Renal cortical epithelial cell (primary cell): ENCODE measurements around the gene LPAR3. TPM values are rescaled to one million over a fixed set of nuclear protein-coding genes. Genes with fewer than 3 reads are reported as not detected.
A peak's percentile ranks its signal among the peaks of the same experiment; 100 is the strongest.

ENCODE experiments used
- DNase-seq: peaks from one replicate; pipeline ENCODE4 v3.0.0-alpha.2; 2011; ENCODE audit warnings: low read depth
- total RNA-seq: library from RNA; depleted of rRNA; stranded (reverse); fragments of >200 nt; gene quantifications from 2 replicates; pipeline ENCODE4 v1.2.3, GENCODE V29; 2014

The LPAR3 gene
- total RNA-seq, 1 donor from 2014 or later: 0.05 TPM

DNA sequence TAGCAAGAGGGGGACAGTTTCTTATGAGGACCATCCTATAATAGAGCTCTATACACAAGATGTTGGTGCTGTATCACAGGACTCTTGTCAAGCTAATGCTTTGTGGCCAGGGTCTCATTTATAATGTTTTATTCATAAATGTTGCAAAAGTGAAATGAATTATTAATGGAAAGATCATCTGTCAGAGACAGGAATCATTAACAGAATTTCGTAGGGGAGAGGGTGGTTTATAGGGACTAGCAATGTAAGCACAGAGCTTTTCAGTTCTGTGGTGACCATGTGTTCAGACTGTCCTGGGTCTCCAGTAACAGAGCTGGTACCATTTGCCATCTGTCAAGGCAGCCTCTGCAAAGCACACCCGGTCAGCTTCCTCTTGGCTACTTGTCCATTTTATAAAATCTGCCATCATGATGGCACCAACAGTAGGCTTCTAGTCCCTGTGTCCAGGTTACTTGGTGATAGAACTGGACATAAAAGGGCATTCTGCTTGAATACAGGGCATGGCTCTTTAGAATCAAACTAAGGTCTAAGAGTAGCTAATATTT lies 36.2 kb downstream of the LPAR3 start:
- DNase-seq: no peak

DNA sequence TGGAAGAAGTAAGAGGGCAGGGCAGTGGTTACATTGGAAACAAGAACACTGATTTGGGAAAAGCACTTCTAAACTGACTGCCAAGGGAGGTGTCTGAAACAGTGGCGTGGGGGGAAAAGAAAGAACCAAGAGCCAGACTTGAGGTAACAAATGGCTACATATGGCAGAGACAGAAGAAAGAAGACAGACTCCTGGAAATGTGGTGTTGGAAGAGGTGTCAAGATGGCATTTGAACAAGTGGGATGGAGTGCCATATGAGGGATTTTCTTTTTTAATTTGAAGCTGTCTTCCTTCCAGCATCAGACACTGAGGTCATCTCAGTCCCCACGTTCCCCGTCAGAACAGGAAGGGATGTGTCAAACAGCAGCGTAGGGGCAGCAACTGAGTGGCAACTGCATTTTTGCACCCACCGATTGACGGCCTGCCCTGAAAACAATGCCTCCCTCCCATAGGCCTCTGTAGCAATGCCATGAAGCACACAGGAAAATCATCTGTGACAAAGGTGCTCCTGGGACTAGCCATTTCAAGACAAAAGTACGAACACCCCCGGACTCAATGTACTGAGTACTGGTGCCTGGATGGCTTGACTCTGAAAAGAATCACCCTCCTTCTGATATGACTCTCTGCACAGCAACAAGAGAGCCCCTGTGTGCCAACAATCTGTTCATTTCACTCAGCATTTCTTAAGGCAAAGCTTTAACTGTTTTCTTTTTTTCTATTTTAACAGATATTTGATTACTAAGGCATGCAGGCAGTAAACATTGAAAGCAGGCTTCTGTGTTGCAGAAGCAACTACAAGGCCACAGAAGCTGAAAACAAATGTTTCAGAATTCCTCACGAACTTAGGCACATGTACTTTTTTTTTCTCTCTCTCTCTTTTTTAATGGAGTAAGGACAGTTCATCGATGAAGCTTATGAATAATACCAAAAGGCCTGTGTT lies 37.0 kb downstream of the LPAR3 start:
- DNase-seq: no peak

DNA sequence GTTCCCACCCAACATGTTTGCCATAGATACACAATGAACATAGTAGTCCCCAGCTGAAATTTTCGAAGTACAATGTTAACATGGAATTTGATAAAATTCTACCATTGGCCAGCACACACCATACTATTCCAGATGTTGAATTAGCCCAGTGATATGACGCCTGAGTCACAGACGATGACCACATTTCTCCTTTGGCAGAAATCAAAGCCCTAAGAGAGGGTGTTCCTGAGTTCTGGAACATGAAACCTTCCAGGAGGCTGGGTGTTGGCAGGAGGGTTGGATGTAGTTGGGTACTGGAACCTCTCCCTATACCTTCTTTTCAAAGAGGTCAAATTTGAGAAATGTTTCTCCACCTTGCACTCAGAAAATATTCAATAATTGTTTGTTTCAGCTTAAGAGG lies 37.8 kb downstream of the LPAR3 start:
- DNase-seq: no peak

DNA sequence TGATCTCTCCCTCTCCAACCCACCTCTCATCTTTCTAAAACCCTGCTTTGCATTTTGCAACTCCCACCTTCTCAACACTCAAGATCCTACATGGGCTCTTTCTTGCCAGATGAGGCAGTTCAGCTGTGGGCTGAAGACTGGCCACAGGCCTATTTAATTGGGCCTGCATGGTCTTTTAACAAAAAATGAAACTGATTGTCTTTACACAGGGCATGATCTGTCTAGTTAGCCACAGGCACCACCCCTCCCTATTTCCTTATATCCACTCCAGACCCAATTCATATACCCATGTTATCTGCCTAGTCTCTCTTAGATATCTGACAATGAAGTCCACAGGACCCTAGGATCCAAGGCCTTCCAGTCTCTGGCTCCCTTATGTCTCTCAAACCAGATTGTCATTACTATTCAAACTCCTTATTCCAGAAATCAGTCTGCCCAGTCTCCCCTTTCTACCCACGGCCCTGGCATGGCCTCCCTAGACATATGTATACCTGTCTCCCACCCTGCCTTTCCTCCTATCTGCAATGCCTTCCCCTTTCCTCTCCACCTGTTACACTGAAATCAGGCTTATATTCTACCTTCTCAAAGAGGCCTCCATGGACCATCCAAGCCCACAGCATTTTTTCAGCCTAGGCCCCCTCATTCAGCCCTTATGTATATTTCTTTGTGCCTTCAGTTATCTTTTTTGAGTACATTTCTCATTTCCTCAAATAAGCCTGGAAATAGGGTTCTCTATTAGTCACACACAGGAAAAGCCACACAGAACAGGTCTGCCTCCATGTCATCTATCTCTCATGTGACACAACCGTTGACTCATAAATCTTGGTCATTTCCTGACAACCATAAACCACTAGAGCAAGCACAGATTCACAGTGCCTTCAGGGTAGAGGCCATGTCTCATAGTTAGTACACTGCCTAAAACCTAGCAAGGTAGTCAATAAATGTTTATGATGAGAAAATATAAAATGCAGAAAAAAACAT lies 39.0 kb downstream of the LPAR3 start:
- DNase-seq: peak; percentile 94

DNA sequence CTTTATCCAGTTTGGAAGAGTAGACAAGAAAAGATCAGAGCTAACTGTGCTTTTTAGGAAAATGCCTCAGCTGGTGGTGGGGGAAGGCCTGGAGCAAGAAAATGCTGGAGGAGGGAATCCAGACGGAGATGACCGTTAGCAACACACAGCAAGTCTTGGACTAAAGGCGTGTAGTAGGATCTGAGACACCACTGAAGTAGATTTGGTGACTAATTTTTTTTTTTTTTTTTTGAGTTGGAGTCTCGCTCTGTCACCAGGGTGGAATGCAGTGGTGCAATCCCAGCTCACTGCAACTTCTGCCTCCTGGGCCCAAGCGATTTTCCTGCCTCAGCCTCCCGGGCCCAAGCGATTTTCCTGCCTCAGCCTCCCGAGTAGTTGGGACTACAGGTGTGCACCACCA lies 41.2 kb downstream of the LPAR3 start:
- DNase-seq: peak; percentile 88

DNA sequence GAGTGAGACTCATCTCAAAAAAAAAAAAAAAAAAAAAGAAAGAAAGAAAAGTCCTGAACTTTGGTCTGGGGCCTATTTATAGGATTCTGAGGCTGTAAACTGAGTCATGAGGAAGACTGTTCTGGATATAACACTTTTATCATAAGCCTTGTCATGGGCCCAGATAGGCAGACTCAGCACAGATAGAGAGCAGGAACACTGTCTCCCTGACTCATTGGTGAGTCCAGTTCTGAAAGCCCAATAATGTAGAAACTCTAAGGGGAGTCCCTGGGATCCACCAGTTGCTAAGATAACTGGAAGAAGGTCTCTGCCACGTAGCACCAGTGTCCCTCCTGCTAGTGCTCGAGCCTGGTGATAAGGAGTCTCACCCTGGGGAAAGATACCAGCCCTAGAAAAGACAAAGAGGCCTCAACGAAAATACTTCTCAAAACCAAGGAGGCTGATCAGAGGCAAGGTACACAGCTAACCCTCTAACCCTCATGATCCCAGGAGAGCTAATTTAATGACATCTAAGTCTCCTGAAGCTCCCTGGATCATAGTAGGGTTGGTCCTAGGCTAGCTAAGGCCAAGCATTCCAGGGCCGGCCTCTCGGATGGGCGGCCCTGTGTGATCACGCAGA lies 43.5 kb downstream of the LPAR3 start:
- DNase-seq: no peak

DNA sequence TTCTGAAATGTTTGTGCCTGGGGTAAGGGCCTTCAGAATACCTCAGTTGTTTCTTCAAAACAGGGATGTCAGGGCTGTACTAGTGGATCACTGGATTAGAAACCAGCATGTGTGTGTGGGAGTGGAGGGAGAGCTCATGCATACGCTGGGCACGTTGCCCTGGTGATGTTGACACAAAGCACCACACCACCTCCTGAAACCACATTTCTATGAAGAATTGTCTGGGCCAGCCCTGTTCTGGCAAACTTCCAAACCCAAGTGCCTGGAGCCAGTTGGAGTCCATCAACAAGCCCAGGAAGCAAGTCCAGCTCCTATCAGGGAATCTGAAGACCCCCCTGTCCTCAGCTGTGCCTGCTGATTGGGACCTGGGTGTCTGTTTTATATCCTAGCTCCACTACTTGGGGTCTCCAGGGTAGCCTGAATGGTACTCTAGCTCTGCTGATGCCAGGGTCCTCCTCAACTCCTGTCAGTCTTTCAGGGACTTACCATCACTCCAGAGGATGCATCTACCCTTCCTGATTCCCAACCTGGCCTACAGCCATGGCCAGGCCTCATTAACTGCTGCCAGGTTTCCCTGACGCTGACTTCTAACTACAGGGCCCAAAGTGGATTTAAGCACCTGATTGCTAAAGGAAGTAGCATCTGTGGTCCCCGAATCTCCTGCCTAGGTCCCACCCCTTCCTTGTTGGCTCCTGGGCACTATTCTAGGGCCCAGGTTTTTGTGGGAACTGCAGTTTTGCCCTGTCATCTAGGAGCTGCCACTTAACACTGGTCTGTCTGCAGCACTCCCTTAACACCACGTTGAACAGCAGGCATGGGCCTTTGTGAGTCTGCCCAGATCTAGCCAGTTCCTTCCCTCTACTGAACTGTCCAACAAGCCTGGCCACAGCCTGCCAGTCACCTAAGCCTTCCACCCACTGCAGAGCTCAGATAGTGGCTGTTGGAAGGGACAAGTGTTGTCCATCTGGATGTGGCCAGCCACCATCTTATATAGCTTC lies 45.5 kb downstream of the LPAR3 start:
- peak; percentile 99 for DNase-seq

DNA sequence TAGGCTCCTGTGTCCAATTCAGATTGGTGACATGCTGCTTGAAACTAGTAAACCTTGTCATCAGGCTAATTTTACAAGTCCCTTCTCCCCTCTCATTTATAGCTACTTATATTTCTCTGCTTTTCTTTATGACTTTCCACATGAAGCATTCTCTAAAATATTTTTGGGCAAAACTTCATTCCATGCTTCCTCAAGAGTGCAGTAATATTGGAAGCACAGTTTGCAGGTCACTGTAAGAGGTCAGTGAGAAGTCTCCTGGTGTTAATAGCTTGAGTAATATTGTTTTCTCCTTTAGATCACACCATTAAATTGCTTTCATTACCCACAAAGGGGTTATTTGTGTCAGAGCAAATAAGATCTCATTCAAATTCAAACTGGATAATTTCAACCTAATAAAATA lies 46.6 kb downstream of the LPAR3 start:
- DNase-seq: peak; percentile 43

DNA sequence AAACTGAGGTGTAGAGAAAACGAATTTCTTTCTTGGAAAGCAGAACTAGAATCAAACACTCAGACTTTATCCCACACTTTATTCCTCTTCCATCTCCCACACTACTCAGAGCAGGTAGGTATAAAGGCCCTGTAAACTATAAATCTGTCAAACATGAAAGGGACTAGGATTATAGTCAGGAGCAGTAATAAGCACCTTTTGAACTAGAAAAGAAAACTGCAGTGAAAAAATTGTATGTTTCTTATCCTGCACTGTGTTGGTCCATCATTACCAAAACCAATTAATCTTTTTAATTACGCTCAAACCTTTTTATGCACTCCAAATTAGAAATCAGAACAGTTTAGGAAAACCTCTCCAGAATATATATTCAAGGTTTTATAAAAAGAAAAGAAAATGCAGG lies 47.6 kb downstream of the LPAR3 start:
- DNase-seq: no peak

DNA sequence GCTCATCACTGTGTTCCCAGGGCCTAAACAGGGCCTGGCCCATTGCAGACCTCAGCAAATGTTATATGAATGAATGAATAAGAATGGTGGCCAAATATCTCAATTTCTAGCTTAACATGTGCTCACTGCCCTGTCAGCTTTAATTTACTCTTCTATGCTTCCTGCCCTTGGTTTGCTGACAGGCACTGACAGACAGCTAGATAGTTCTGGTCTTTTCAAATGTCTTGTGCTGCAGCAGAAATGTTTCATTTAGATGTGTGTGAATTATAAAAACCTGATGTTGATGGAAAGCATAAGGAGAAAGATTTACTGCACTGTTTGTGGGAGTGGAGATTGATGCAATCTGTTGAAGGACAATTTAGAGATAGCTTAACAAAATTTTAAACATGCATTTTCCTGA lies 48.9 kb downstream of the LPAR3 start:
- DNase-seq: no peak

DNA sequence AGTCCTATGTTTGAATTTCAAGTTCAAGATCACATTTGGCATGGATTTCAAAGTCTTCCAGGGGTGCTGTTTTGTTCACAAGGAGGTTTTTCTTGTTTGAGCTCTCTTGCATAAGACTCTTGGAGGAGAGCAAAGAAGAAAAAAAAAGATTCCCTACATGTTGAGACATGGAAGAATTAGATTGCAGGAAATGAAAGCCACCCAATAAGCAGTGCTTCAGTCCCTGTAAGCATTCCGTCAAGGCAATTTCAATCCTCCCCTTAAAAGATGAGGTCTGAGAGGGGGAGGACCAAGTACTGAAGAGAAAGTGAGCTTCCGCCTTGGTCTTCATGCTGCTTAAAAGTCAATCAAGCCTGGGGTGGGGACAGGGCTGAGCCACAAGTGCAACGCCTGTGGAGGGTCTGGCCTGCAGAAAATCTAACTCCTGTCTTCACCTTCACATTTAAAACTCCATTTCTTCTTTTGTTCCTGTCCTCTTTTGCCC lies 50.2 kb downstream of the LPAR3 start:
- no peak for DNase-seq

DNA sequence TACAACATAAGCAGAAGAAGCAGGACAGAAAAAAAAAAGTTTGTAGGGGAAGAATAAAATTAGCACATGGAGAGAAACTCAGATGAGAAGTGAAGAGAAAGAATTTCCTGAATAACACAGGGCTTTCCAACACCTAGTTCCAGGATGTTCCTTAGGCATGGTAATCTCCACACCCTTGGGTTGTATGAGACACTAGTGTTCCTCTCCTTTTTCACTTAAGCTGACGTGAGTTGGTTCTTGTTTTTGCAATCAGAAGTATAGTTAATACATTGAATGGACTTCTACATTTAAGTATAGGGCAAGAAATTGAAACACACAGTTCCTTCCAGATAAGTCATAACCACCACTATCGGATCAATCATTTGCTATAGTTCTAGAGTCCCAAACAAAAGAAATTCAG lies 51.0 kb downstream of the LPAR3 start:
- no peak for DNase-seq

DNA sequence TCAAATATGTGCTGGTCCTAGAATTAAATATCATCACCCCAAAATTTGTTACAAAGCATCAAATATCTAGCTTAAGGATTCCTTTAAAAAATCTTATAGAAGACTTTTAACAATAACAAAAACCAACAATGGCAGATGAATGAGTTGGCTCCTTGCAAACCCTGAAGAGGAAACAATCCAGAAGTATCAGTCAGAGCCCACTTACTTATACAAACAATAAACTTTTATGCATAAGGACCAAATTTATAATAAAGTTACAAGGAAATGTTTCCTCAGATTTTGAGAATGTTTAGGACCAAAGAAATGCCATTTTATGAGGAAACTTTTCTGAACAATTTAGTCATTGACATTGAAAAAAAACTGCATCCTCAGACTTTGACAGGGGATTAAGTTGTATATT lies 52.7 kb downstream of the LPAR3 start:
- no peak for DNase-seq

DNA sequence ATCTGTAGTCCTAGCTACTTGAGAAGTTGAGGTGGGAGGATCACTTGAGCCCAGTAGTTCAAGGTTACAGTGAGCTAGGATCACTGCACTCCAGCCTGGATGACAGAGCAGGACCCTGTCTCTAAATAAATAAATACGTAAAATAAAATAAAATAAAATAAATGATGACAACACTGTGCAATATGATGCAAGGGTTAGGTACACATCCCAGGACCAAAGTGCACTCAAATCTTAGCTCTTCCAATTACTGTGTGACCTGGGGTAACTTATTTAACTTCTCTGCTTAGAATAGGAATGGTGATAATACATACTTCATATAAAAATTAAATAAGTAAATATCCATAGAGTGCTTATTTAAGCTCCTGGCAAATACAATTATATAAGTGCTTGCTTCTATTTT lies 53.5 kb downstream of the LPAR3 start:
- no peak for DNase-seq

DNA sequence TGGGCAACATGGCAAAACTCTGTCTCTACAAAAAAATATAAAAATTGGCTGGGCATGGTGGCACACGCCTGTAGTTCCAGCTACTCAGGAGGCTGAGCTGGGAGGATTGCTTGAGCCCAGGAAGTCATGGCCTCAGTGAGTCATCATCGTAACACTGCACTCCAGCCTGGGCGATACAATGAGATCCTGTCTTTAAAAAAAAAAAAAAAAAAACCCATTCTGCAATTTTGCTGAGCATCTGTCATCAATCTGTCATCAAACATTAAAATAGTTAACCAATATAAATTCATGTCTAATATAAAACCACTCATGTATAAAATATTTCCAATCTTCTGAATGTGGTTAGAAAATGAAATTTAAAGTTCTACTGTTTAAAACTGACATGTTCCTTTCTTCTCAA lies 56.9 kb downstream of the LPAR3 start:
- DNase-seq: no peak

DNA sequence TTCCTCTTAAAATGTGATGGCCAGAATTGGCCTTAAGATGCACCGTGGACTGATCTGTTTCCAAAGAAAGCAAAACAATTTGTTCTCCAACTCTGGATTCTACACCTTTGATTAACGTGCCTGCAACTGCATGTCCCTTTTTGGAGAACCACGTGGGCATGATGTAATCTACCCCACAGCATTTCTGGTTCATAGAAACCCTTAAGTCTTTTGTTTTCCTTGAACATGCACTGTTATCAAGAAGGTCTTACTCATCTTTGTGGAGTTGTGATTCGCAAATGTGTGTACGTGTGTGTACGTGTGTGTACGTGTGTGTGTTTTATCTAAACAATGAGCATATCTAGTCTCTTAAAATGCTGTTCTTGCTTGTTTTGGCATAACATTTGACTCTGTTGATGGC lies 57.8 kb downstream of the LPAR3 start:
- DNase-seq: no peak

DNA sequence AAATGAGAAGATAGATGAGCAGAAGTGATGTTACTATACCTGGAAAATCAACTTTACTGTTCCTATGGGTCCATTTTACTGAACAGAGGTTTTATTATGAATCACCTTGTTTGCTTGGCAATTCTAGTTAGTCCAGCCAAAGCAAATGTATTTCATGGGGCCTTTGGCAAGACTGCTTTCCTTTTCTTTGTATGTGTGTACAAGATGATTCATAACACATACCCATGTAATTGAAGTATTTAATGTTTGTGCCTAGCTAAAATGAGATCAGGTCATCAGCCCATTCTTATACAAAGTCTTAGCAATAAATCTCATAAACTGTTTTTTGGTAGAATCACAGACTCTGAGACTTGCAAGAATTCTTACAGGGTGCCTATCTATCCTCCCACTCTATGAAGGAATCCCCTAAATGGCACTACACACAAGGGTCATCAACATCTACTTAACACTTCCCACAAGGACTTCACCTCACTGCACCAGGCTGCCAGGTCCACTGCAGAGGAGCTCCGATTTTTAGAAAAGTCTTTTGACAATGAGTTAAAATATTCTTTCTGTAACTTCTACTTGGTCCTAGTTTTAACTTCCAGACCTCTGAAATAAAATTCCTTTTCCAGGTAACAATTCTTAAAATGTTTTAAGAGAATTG lies 58.5 kb downstream of the LPAR3 start:
- peak; percentile 82 for DNase-seq

DNA sequence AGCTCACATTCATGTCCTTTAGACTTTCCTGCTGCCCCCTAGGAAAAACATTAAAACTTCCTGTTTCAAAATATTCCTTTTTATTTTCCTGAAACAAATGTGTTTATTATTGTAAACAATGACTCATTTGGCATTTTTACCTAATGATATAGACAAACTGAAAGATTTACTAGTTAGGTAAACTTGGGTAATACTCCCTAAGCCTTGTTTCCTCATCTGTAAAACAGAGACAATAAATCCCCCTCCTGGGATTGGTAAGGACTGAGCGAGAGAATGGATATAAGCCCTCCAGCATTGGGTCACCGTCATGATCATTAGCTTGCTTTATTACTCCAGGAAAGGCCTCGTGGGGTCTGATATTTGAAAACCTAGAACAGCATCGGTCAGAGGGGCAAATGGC lies 59.8 kb downstream of the LPAR3 start:
- DNase-seq: no peak

DNA sequence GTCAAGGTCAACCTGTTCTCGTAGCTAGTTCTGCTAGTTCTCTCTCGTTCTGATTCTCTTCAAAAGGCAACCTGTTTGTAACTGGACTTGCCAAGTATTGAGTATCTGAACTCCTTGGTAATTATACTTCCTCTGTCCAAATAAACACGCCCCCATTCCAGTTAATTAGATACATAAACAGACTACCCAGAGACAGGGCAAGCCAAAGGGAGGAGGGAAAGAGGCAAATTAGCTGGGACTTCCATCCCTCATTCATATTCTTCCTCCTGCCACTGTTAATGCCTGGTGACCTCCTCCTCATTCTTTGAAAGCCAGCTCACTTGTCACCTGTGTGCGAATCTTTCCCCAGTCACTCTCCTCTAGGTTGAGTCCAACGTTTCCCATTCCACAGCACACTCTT lies 62.9 kb downstream of the LPAR3 start:
- no peak for DNase-seq

DNA sequence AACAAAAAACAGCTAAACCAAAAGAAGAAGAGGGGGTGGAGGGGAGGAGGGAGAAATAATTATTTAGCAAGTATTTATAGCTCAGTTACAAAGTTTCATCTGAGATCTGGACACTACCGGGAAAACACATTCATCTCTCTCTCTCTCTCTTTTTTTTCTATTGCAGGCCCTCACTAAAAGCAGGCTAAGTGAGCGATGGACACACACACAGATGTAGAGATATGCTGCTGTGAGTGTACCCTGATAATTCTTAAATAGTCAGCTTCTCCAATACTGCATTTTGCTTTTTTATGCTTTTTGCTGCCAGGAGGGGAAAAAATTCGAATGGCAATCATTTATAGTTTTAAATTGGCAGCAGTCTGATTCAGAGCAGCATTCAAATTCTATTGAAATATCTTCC lies 65.0 kb downstream of the LPAR3 start:
- DNase-seq: no peak
